Pancreas (tissue), 10 donors: ENCODE measurements around the gene GALNT15. TPM values are rescaled to one million over a fixed set of nuclear protein-coding genes. Genes with fewer than 3 reads are reported as not detected.

Source experiments
- ATAC-seq, 4 donors: fragments of 200-7000 bp; cut with Tn5 transposase; one replicate each; pipeline versions ENCODE4 v1.8.0 to v1.9.1; 2020; ENCODE audit warnings: mild to moderate bottlenecking in 4 of 4, moderate library complexity in 4 of 4
- DNase-seq, 6 donors: peaks; one replicate each; pipeline ENCODE4 v3.0.0-alpha.2; 2020
- FAIRE-seq: peaks from 2 replicates; lab custom pipeline; 2012; peaks lifted over from hg19 to GRCh38; lab: Jason Lieb, UNC
- H3K27ac ChIP-seq, 4 donors: fragments of 200-600 bp; sonication (generic); 1 replicate in 3 of 4; 2 replicates in 1 of 4; pipeline versions ENCODE4 v1.5.0 to v1.8.0; 2020
- H3K27me3 ChIP-seq, 4 donors: fragments of 200-600 bp; one replicate each; pipeline ENCODE4 v1.8.0; 2021
- H3K36me3 ChIP-seq, 3 donors: fragments of 200-600 bp; sonication (generic) in 1 of 3; one replicate each; pipeline versions ENCODE4 v1.5.0 to v1.8.0; 2020 to 2021
- H3K4me1 ChIP-seq, 3 donors: fragments of 200-600 bp; one replicate each; pipeline ENCODE4 v1.8.0; 2021
- H3K4me3 ChIP-seq, 4 donors: fragments of 200-600 bp; sonication (generic) in 2 of 4; one replicate each; pipeline versions ENCODE4 v1.5.0 to v1.8.0; 2020 to 2021
- H3K9me3 ChIP-seq, 4 donors: fragments of 200-600 bp; one replicate each; pipeline ENCODE4 v1.8.0; 2021
- CTCF ChIP-seq, 4 donors: fragments of 200-600 bp; sonication (generic) in 3 of 4; IDR thresholded peaks; one replicate each; pipeline versions ENCODE4 v1.5.0 to v1.8.0; 2021; ENCODE audit warnings: antibody characterized with exemption in 4 of 4
- WGBS, 2 donors: extraction: QIAGEN DNeasy Blood & Tissue Kit; methylation state at CpG; one replicate each; pipeline ENCODE4 v1.1.7; 2013; 5-methylcytosine and 5-hydroxymethylcytosine counted together
- intact Hi-C, 3 donors: fragments of 100-400 bp; cut with DNase I; formaldehyde crosslinking; loops; one replicate each; pipeline versions ENCODE4 v1.11.1 to v1.14.2; 2022
- polyA plus RNA-seq, 2 donors: library from polyadenylated mRNA; stranded (reverse); fragments of 200-250 nt; gene quantifications; one replicate each; pipeline ENCODE4 v1.2.3, GENCODE V29; 2013
- total RNA-seq, 6 donors: library from RNA; stranded (reverse); fragmentation: NEBNext Ultra II Directional in 4 of 6; extraction: Animal tissue kit (Norgen Biotek cat#: 25700) in 4 of 6; gene quantifications; one replicate each; pipeline versions ENCODE4 v1.2.1 to v1.2.4, GENCODE V29; 2021 to 2023
- donor health status: healthy with polysubstance abuse.
- donor health status: DM: no; HTN: no; CAD: no; lungs with moderate emphysema.
- donor health status: DM: no; HTN: no; CAD: no.
- donor health status: control.
- donor health status: control.
- donor health status: Bipolar disorder and iron deficiency.
- donor health status: DM: yes; HTN: yes; CAD: no.
- donor health status: DM: no; HTN: no; CAD: no.
- donor health status: DM: no; HTN: no; CAD: no.
- donor health status: DM: yes; HTN: yes; CAD: no.

GALNT15 gene
- total and polyA plus RNA-seq, 8 donors, result 0.78 to 5.6 (median 2.6) TPM

GRCh38 chr3:16264174-16264707, 89.8 kb downstream of the GALNT15 start:
- no peak for DNase-seq
- Histone ChIP-seq H3K9me3 (no peaks in the 10 kb centered on the region), H3K4me3 (peak overlapping the region; percentile 63 to 90 (median 73)), H3K27ac (peak overlapping the region; percentile 94 to 97 (median 96)), H3K4me1 (peaks cover 5 to 34% (median 9%) of the 10 kb centered on the region in 3 donors), H3K36me3 (peaks cover 0 to 10% (median 0%) of the 10 kb centered on the region in 3 donors), H3K27me3 (no peaks in the 10 kb centered on the region)
- no peak for ATAC-seq
- WGBS, 2 donors, result 0 to 1% methylated on average over 21 of the region's 21 CpGs
- intact Hi-C loops, result no loop called here
- no peak for FAIRE-seq
- TF ChIP-seq CTCF (IDR thresholded peaks at IDR 0.05), result no peak

GRCh38 chr3:16264708-16265454, 90.4 kb downstream of the GALNT15 start, which contains the start of the genes DPH3 and OXNAD1:
Gene DPH3, minus strand, starts transcription at chr3:16264943. Its CDS starts 67 bp downstream, at chr3:16264876.
Gene OXNAD1, plus strand, starts transcription at chr3:16265212. Its CDS starts 5,741 bp downstream, at chr3:16270953.
- Histone ChIP-seq H3K36me3 (peaks cover 0 to 6% (median 0%) of the 10 kb centered on the region in 3 donors), H3K4me1 (peaks cover 5 to 34% (median 9%) of the 10 kb centered on the region in 3 donors), H3K9me3 (no peaks in the 10 kb centered on the region), H3K27me3 (no peaks in the 10 kb centered on the region), H3K4me3 (peak within 1 kb of the TSS; percentile 63 to 90 (median 73)), H3K27ac (peak within 1 kb of the TSS; percentile 94 to 97 (median 96))
- peak; percentile 89 for FAIRE-seq
- 0 to 1% methylated on average over 61 of the region's 61 CpGs for WGBS, 2 donors
- peak; percentile 96 to 99 (median 98) for ATAC-seq
- no peak for TF ChIP-seq CTCF (IDR thresholded peaks at IDR 0.05)
- intact Hi-C loops, result no loop called here
- DNase-seq, result peak; percentile 99 to 100 (median 100)

GRCh38 chr3:16265455-16265786, 90.9 kb downstream of the GALNT15 start:
- FAIRE-seq (no peak), DNase-seq (no peak), ATAC-seq (no peak)
- 0 to 1% methylated on average over 6 of the region's 6 CpGs for WGBS, 2 donors
- peaks cover 0 to under 1% (median 0%) of the 10 kb centered on the region in 3 donors for H3K36me3 ChIP-seq
- H3K4me3 ChIP-seq, result peak overlapping the region; percentile 63 to 90 (median 73)
- H3K9me3 ChIP-seq, result no peaks in the 10 kb centered on the region
- H3K4me1 ChIP-seq, result peaks cover 5 to 34% (median 9%) of the 10 kb centered on the region in 3 donors
- H3K27ac ChIP-seq, result peak overlapping the region; percentile 94 to 97 (median 96)
- no peaks in the 10 kb centered on the region for H3K27me3 ChIP-seq
- TF ChIP-seq CTCF (IDR thresholded peaks at IDR 0.05), result no peak
- intact Hi-C loops, result no loop called here

- no peak overlapping the region for H3K27ac ChIP-seq
- no peak for ATAC-seq
- peaks cover 0 to 9% (median 4%) of the 10 kb centered on the region in 3 donors for H3K36me3 ChIP-seq
- 34 to 62% methylated on average over 3 of the region's 3 CpGs for WGBS, 2 donors
- peak overlapping the region in 1 of 4 donors; percentile 90 for H3K4me3 ChIP-seq
- H3K9me3 ChIP-seq, result no peaks in the 10 kb centered on the region
- TF ChIP-seq CTCF (IDR thresholded peaks at IDR 0.05), result no peak
- intact Hi-C loops, result no loop called here
- H3K27me3 ChIP-seq, result no peaks in the 10 kb centered on the region
- peaks cover 5 to 34% (median 9%) of the 10 kb centered on the region in 3 donors for H3K4me1 ChIP-seq
- FAIRE-seq, result no peak
- DNase-seq, result no peak
Observed at GRCh38 chr3:16266714-16267113, 92.2 kb downstream of the GALNT15 start.
